GM12875 (cell line): Measurements from ENCODE around the gene ARL15.

Source experiments
- H3K4me3 ChIP-seq: one replicate; pipeline ENCODE4 v1.5.1; 2011; ENCODE audit warnings: low read depth, low read length, control low read depth
- TF ChIP-seq, protein P1 (sequence below): IDR thresholded peaks from 2 replicates; pipeline ENCODE4 v1.5.1; 2011; ENCODE audit warnings: low read depth, mild to moderate bottlenecking, control low read depth, inconsistent platforms, low read length, moderate library complexity, borderline replicate concordance; ENCODE audit not compliant: insufficient read depth

The ARL15 gene

DNA sequence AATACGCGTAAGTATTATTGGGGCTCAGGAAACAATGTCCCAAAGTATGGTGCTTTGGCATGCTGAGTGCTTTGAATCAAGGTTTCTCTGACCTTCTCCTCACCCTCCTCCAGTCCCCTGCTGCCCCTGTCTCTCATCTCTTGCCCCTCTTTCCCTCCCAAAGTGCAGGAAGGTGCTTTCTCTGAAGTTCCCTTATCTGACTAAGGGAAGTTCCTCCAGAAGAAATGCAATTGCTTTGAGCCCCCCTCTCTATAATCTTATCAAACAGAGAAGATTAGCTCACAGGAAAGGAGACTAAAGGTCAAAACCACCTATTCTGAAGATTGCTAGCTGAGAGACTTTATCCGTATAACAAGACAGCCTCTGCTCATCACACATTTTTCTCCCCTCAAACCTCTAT lies 288.1 kb downstream of the ARL15 start:
- H3K4me3 ChIP-seq, result no peak overlapping the region
- TF ChIP-seq, protein P1, sequence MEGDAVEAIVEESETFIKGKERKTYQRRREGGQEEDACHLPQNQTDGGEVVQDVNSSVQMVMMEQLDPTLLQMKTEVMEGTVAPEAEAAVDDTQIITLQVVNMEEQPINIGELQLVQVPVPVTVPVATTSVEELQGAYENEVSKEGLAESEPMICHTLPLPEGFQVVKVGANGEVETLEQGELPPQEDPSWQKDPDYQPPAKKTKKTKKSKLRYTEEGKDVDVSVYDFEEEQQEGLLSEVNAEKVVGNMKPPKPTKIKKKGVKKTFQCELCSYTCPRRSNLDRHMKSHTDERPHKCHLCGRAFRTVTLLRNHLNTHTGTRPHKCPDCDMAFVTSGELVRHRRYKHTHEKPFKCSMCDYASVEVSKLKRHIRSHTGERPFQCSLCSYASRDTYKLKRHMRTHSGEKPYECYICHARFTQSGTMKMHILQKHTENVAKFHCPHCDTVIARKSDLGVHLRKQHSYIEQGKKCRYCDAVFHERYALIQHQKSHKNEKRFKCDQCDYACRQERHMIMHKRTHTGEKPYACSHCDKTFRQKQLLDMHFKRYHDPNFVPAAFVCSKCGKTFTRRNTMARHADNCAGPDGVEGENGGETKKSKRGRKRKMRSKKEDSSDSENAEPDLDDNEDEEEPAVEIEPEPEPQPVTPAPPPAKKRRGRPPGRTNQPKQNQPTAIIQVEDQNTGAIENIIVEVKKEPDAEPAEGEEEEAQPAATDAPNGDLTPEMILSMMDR, result no peak

DNA sequence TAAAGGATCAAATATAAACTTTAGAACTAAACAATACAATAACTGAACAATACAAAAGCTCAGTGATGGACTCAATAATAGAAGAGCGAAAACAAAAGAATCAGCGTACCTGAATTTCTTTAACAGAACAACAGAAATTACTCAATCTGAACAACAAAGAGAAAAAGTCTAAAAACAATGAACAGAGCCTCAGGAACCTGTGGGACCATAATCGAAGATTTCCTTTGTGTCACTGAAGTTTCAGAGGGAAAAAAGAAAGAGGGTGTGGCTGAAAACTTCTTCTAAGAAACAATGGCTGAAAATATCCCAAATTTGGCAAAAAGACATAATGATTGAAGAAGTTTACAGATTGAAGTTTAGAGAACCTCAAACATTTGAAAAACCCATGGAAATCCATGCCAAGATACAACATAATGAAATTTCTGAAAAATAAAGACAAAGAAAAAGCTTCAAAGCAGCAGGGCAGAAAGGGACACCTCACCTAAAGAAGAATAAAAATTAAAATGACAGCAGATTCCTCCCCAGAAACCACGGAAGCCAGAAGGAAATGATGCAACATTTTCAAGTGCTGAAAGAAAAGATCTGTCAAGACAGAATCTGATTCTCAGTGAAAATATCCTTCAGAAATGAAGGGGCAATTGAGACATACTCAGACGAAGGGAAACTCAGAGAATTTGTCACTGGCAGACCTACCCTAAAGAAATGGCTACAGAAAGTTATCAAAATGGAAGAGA lies 288.8 kb downstream of the ARL15 start:
- TF ChIP-seq, protein P1, result no peak
- no peak overlapping the region for H3K4me3 ChIP-seq

DNA sequence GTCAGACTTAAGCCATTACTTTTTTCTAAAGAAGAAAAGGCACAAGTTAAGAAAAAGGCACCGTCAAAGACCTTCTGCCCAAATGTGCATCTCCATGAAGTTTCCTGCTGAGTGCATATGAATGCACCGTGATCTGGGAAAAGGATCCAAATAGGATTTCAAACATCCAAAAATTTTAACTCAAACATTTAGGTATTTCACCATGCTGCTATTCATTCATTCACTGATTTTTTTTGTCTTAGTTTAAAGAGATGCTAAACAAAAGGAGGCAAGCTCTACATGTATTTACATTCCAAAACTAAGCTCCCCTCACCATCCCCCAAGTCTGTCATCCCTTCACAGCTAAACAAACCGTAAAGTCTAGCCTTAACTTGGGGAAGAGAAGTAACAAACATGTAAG lies 291.9 kb downstream of the ARL15 start:
- TF ChIP-seq, protein P1, result no peak
- no peak overlapping the region for H3K4me3 ChIP-seq

DNA sequence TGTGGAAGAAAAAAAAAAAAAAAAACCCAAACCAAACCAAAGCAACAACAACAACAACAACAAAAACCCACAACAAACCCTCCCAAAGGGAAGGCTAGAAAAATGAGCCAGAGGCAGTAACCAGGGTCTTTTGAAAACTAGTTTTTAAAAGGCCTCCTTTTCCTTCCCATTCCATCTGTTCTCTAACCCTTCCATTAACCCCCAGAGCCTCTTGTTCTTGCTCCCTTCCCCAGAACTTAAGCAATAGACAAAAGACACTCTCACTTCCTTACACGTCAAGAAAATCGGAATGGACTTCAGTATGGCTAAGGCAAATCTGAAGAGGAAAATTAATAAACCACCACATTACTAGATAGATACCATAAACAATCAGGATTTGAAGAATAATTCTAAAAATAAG lies 292.8 kb downstream of the ARL15 start:
- TF ChIP-seq, protein P1, result no peak
- H3K4me3 ChIP-seq, result no peak overlapping the region

DNA sequence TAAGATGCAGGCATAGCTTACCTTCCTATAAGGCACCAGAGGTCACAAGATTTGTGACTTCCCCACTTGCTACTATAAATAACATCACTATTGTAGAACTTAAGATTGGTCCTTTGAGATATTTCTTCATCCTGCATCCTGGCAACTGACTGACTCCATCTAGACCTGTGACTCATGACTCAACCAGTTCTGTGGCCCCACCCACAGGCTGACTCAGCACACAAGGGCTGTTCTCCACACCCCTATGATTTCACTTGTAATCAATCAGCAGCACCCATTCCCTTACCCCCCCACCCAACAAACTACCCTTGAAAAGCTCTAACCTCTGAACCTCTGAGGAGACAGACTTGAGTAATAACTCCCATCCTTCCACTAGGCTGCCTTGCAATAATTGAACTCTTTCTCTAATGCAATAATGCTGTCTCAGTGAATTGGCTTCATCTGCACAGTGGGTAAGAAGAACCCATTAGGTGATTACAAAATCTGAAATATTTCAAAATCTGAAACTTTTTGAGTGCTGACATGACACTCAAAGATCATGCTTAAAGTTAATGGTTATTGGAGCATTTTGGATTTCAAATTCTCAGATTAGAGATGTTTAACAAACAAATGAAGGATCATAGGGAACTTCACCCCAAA lies 296.7 kb downstream of the ARL15 start:
- H3K4me3 ChIP-seq, result no peak overlapping the region
- TF ChIP-seq, protein P1, result no peak

DNA sequence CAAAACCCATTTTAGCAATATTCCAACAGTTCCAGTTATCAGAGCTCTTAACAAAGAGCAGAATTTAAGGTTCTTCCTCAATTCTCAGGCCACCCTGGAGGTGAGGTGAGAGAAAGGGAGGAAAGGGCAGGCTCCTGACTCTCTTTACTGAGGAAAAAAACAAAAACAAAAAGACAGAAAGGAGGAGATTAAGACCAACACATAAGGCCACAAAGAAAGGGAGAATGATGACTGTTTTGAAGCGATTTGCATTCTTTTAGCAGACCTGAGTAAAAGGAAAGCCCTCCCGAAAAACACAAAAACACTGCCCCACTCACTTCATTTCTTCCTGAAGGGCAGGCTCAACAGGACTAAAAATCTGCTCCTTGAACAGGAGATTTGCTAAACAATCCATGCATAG lies 300.5 kb downstream of the ARL15 start:
- TF ChIP-seq, protein P1, result no peak
- no peak overlapping the region for H3K4me3 ChIP-seq

DNA sequence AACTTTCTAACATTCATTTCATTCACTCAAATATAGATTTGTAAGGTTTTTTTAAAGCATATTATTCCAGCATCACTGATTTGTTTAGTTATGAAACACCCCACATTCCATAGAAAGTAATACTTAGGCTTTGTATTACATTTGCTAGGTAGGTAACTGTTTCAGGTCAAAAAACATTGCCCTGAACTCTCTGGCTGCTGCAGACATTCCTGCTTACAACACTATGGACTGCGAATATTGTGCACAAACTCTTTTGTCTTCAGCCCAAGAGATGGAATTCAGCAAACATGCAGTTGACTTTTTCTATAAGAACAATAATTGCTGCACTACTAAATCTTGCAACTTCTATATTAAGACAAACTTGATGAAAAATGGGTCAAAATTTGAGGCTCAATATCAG lies 301.0 kb downstream of the ARL15 start:
- no peak overlapping the region for H3K4me3 ChIP-seq
- TF ChIP-seq, protein P1, result no peak
